GM12873 (cell line): Measurements from ENCODE around the gene RHBDL2.

Experiments
- CTCF ChIP-seq: IDR thresholded peaks from 2 replicates; pipeline ENCODE4 v1.5.1; 2012; ENCODE audit warnings: low read depth, mild to moderate bottlenecking, moderate library complexity, low read length, control low read depth; ENCODE audit not compliant: insufficient read depth; ENCODE audit errors: missing control alignments

Gene RHBDL2

GRCh38 chr1:38888423-38889333 lies 53.0 kb downstream of the RHBDL2 start:
- no peak for TF ChIP-seq CTCF

GRCh38 chr1:38885092-38885491 lies 56.5 kb downstream of the RHBDL2 start:
- TF ChIP-seq CTCF: no peak

GRCh38 chr1:38881487-38881886 lies 60.1 kb downstream of the RHBDL2 start, which contains the start of gene GJA9:
Gene GJA9 (minus strand): TSS chr1:38881587. CDS start chr1:38876098, 5,489 bp downstream.
- TF ChIP-seq CTCF: no peak

- no peak for TF ChIP-seq CTCF
These were observed 65.8 kb downstream of the RHBDL2 start for GRCh38 chr1:38875811-38876210.

GRCh38 chr1:38873027-38873969 lies 68.3 kb downstream of the RHBDL2 start, which contains the start of gene MYCBP:
Gene MYCBP (minus strand): TSS chr1:38873348. CDS start chr1:38873305, 43 bp downstream.
- no peak for TF ChIP-seq CTCF

GRCh38 chr1:38872401-38873026 lies 69.1 kb downstream of the RHBDL2 start:
- TF ChIP-seq CTCF: no peak
